ENCODE results near the gene IL4R.
A peak's percentile ranks its signal among the peaks of the same experiment; 100 is the strongest.
"Not testable (repeated sequence)": the region's sequence is repeated elsewhere in the genome, so short reads cannot be mapped to it uniquely, and the experiment has no call there.

The IL4R gene

DNA sequence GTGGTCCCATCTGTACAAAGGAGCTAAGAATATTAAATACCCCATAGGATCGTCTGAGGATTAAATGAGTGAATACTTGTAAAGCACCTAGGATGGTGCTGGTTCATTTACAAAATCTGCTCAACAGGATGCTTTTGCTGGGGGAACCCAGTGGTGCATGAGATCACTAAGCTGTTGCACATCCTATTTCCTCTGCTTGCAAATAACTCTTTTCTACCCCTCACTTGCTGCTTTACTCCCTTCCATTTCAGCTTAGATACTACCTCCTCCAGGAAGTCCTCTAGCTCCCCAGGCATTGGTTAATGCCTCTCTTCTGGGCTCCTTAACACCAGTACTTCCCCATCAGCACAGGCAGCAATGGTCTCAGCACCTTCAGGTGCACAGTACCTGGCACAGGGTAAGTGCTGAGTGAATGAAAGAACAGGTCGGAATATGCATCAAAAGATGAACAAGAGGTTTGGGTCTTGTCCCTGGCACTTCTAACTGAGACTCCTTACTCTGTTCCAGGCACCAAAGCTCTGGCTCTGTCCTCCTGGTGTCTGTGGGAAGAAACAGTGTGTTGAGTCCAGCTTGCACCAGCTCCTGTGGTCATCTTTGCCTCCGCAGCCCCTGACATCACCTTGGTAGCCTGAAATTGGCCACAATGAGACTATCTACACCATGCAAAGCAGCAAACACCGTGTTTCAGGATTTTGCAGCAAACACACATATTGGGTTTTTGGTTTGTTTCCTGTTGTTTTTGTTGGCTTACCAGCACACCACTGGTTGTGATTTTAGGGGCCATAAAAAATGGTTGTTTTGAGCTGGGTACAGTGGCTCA is 64.1 kb downstream of the IL4R start:
- DNase-seq, result no peak

DNA sequence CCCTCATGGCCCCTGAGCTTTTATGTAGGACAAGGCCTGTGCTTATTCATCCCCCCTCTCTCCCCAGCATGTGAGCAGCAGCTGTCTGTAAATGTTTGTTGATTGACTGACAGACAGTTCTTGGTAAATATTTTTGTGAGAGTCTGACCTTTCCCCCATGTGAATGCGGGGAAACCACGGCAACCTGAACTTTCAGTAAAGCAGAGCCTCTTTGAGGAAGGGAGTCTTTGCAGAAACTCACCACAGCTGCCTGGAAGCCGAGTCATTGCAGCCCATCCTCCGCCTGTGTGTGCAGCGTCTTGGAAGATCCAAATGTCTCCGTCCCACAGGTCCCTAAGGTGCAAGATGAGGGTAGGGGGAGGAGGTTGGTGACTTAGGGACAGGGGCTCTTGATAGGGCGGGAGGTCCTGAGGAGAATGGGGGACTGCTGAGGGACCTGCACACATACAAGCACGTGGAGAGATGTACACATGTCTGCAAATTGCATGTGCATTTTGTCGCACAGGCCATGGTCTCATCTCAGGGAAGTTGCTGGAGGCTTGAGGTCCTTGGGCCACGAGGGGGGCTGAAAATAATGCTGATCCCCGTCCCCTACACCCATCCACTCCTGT is 65.2 kb downstream of the IL4R start:
- DNase-seq, result no peak

DNA sequence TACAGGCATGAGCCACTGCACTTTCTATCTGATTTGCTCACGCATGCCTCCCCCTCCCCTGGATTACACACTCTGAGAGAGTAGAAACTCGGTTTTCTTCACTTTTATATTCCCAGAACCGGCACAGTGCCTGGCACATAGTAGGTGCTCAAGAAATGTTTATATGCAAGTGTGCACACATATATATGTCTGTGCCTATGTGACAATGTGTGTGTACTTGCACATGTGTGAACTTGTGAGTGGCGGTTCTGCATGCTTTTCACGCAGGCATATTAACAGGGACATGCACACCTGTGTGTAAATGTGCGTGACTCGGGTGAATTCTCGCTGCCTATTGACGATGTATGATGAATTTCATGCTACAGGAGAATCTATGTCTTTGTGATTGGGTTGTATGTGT is 66.1 kb downstream of the IL4R start:
- DNase-seq, result no peak

DNA sequence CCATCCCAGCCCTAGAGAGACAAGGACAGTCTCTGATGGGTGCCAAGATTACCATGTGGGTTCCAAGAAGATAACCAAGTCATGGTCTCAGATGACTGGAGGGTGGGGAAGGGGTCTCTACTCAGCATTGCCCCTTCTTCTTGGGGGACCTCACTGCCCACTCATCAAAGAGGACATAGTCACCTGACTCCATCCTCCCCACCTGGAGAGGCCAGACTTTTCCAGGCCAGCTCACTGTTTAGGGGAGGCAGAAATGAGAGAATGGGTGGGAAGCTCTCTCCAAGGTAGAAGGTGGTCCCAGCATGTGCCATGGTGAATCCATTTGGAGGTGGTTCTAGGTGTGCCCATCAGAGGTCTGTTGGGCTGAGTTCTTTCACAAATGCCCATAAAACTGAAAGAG is 67.5 kb downstream of the IL4R start:
- no peak for DNase-seq

DNA sequence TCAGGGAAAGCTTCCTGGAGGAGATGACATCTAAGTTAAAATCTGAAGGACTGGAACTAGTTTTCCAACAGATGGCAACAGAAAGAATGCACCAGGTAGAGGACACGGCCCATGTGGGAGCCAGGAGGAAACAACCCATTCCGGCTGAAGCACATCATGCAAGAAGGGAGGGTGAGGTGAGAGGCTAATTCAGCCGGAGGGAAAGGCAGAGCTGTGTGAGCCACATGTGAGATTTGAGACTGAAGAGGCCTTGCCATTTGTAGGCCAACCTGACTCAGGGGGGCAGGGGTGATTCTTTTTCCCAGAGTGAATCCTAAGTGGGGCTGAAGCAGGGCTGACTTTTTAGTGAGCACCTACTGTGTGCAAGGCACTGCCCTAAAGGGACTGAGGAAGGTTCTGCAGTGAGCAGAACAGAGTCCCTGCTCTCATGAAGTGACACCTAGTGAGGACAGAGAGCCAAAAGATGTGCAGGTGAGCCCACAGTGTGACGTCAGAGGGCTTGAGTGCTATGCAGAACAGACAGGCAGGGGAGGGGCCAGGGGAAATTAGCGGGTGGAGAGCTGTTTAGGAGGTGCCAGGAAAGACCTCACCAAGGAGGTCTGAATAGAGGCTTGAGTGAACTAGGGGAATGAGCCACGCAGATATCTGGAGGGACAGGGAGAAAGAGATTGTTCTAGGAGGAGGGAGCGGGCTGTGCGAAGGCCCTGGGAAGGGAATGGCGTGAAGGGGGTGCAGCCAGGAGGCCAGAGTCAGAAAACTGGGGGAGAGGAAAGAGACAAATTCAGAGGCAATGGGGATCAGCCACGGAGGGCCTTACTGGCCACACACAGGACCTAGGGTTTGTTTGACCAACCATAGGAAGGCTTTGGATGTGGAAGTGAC is 68.4 kb downstream of the IL4R start:
- DNase-seq, result no peak

DNA sequence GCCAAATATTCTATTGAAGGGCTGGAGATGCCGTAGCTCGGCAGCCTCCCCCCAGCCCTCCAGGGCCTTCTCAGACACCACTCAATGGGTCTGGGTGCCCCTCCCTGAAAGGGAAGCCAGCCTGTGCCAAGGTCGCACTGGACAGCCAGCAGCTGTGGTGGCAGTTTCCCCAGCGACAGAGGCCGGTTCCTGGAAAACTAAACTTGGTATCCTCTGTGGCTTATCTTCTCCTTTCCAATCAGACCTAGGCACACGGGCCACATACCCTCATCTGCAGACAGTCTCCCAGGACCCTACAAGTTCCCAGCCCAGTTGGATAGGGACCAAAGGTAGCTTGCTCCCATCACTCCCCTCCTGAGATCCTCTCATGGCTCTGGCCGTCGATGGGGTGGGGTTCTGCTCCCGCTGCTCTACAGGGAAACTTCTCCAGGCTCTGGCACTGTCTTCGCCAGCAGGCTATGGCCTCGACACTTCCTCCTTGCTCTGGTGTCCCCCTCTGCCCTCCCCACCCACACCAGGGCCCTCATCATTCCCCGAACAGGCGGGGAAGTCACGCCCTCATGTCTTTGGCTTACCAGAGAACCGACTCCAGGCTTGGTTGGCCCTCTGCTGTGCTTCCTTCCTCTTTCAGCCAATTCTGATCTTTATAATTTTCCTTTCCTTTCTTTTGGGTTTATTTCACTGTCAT is 69.9 kb downstream of the IL4R start:
- peak in 4 of 56 donors; percentile 6 to 46 (median 12) for DNase-seq

DNA sequence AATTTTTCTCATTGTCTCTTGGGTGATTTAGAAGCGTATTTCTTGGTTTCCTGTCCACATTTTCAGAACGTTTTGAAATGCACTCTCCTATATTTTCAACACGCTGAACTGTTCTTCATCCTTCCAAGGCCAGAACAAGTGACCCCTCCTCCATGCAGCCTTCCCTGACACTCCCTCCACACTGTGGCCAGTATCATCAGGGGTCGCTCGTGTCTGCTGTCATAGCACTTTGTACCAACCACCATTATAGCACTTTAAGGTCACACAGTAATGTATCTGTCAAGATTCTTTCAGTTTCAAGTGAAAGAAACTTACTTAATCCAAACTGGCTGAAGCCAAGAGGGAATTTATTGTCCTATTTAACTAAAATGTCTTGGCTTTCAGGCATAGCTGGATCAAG is 70.7 kb downstream of the IL4R start:
- no peak for DNase-seq

DNA sequence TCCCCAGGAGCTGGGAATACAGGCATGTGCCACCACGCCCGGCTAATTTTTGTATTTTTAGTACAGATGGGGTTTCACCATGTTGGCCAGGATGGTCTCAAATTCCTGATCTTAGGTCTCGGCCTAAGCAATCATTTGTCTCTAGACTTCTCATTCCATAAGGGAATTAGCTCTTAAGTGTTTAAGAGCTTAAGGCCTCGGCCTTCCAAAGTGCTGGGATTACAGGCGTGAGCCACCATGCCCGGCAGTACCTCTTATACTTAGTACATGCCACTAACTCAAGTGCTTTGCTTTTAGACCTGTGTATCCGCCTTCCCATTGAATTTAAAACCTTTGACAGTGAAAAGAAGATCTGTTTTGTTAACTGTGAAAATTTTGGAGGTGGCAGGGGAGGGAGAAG is 71.6 kb downstream of the IL4R start:
- DNase-seq, result no peak

DNA sequence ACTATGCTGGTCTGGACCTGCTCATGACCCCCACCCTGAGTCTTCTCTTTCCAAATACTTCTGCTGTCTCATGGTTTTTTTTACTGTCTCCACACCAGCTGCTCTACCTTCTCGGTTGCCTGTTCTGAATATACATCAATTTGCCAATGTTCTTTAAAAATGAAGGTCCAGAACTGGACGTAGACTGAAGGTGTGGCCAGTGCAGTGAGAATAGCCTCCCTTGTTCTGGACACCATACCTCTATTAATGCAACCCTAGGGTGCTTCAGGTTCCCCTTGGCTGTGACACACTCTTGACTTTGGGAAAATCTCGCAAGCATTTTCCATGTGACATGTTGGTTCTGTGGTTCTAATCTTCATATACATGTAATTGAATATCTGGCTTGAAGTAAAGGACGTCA is 72.9 kb downstream of the IL4R start:
- no peak for DNase-seq

DNA sequence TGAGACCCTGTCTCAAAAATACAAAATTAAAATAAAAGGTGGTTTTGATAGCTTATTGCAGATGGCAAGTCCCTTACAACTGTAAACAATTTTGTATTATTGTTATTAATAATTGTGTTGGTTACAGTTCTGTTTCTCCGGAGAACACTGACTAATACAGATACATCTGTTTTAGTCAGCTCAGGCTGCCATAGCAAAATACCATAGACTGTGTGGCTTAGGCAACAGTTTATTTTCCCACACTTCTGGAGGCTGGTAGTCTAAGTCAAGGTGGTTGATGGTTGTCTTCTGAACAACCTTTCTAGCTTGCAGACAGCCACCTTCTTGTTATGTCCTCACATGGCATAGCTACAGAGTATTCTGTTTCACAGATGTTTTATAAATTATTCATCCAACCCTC is 74.0 kb downstream of the IL4R start:
- no peak for DNase-seq

DNA sequence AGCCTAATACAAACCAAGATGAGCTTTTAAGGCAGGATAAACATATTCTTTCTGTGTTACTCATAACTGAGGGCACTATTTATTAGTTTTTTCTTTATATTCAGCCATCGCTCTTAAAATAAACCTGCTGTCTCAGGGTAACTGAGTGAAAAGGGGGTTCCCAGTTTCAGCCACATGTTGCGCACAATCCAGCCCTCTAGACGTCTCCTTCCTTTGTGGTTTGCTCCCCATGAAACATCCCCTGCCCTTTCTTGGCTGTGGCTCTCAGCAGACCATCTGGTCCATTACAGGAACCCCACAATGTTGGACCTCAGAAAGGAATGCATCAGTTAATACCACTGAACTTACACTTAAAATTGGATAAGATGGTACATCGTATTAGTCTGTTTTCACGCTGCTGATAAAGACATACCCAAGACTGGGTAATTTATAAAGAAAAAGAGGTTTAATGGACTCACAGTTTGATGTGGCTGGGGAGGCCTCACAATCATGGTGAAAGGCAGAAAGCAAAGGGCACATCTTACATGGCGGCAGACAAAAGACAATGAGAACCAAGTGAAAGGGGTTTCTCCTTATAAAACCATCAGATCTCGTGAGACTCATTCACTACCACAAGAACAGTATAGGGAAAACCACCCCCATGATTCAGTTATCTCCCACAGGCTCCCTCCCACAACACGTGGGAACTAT is 75.6 kb downstream of the IL4R start:
- DNase-seq, result no peak

DNA sequence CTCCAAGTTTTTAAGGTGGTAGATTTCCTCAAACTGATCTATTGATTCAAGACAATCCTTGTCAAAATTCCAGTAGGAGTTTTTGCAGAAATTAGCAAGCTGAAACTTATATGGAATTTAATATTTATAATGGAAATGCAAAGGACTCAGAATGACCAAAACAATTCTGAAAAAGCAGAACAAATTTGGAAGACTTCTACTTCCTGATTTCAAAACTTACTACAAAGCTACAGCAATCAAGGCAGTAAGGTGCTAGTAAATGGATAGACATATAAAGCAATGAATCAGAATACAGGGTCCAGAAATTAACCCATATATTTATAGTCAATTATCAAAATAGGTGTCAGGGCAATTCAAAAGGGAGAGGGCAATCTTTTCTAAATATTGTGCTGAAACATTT is 76.4 kb downstream of the IL4R start:
- no peak for DNase-seq

DNA sequence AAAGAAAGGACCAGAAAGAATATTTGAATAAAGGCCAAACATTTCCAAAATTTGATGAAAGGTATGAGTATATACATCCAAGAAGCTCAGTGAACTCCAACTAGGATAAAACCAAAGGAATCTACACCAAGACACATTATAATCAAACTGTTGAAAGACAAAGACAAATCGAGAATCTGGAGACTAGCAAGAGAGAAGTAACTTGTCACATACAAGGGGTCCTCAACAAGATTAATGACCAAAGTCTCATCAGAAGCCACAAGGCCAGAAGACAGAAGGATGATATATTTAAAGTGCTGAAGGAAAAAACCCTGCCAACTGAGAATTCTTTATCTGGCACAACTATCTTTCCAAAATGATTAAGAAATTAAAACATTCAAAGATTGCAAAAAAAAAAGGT is 78.9 kb downstream of the IL4R start:
- no peak for DNase-seq

DNA sequence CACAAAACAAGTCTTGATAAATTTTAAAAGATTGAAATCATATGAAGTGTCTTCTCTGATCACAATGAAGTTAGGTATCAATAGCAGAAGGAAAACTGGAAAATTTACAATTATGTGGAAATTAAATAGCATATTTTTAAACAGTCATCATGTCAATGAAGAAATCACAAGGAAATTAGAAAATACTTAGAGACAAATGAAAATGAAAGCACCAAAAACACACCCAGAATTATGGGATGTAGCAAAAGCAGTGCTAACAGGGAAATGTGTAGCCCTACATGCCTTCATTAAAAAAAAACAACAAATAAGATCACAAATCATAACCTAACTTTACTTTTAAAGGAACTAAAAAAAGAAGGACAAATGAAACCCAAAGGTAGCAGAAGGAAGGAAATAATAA is 80.7 kb downstream of the IL4R start:
- DNase-seq, result no peak

DNA sequence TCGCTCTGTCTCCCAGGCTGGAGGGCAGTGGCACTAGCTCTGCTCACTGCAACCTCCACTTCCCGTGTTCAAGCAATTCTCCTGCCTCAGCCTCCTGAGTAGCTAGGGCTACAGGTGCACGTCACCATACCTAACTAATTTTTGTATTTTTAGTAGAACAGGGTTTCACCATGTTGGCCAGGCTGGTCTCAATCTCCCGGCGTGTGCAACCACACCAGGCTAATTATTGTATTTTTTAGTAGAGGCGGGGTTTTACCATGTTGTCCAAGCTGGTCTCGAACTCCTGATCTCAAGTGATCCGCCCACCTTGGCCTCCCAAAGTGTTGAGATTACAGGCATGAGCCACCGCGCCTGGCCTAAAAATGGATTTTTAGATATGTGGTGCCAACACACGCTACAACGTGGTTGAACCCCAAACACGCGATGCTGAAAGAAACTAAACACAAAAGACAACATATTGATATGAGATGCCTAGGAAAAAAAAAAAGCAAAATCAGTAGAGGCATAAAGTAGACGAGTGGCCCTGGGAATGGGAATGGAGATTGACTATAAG is 84.6 kb downstream of the IL4R start:
- not testable (repeated sequence) for DNase-seq

DNA sequence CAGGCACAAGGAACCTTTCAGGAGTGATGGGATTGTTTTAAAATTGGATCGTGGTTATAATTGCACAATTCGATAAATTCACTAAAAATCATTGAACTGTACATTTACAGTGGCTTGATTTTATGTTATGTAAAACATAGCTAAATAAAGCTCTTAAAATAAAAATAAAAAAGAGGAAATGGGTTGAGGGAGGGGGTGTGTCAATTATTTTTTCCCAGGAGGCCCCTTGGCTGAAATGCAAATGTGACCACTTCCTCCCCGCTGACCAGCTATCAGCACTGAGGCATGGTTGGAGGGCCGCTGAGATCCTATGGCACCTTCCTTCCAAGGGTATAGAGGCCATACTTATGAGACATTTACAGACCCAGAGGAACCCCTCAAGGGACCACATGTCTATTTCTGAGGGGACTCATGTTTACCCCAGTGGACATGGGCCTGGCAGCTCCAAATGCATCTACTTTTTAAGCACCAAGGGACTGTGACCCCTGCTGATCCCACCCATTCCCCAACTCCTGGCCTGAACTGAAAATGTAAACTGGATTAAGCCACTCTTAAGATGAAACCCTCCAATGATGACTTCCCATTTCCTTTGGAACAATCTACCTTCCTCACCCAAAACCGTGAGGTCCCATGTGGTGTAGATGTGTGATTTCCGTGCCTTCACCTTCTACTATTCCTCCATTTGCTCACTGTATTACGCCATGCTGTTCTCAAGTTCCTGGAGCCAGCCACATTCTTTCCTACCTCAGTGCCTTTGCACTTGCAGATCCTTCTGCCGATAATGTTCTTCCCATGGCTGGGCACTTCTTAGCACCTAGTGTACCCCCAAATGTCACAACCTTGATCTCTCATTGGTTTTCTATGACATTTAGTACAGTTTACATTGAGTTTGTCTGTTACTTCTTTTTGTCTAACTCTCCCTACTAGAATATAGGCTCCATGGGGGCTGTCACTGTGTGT is 85.4 kb downstream of the IL4R start:
- DNase-seq, result no peak

DNA sequence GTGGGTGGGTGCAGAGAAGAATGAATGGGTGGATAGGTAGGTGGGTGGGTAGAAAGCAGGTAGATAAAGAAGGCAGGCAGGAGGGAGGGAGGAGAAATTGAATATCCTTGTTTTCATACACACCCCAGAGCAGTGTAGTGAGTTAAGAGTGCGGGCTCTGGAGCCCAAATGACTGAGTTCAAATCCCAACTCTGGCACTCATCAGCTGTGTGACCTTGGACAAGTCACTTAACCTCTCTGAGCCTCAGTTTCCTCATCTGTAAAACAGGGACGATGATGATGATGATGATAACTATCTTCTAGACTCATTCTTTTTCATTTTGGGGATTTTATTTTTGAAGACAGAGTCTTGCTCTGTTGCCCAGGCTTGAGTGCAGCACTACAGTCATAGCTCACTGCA is 86.2 kb downstream of the IL4R start:
- DNase-seq, result no peak

DNA sequence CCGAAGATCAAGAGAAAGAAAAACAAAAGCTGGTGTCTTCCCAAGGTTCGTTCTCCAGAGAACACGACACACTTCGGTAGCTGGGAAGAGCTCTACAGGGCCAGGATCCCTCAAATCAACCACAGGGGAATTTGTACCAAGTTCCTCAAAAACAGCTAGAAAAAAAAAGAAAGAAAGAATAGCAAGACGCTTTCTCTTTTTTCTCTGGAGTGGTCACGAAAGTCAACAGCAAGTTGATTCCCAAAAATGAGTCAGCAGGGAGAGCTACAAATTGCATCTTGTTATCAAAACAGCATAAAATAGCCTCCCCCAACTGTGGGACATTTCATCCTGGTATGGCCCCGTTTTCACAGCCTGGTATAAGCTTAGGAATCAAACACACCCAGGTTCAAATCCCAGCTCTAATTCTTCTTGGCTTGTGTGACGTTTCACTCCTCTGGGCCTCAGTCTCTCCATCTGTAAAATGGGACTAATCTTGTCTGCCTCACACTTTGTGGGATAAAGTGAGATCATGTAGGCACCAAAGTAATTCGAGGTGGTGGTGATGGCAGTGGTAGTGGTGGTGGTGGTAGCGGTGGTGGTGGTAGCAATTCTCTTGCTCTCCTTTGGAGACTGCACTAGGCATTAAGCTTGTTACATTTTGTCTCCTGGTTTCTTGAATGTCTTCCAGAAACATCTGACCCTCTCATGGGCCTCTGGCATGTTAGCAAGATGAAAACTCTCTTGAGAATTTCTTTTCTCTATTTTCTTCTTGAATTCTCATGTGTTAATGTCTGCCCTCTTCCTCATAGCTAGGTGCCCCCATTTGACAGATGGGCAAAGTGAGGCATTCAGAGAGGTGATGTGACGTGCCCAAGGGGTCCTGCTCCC is 87.2 kb downstream of the IL4R start:
- DNase-seq, result no peak

Data from amygdala (tissue), 56 donors.